ENCODE data around the gene CCDC69.

CCDC69 gene

DNA sequence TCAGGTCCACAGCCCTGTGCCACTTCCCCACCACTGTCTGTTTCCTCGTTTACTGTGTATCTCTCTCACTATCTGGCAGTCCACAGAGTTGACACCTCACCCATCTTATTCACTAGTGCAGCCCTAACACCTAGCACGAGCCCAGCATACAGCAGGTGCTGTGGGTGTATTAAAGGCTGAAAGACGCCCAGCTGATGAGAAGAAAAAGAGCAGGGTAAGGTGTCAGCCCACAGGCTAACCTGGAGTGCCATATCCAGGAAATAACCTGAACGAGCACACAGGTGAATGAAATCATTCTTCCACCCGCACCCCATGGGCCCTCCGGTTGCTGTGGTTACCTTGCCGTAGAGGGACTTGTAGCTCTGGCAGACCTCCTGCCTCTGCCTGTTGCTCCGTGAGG lies 84.9 kb downstream of the CCDC69 start:
- Histone ChIP-seq H3K4me2 (ENCODE audit: low read depth, low read length, poor library complexity, severe bottlenecking) (no peak overlapping the region), H3K27ac (ENCODE audit: low read depth, low read length) (no peak overlapping the region), H2AFZ (ENCODE audit: low read depth, low read length, severe bottlenecking) (no peak overlapping the region), H3K9me3 (ENCODE audit: insufficient read depth, low read length) (no peaks in the 10 kb centered on the region), H3K36me3 (ENCODE audit: low read length) (no peaks in the 10 kb centered on the region), H3K9ac (ENCODE audit: low read length) (no peak overlapping the region), H3K4me3 (ENCODE audit: insufficient read depth, low read length, poor library complexity, severe bottlenecking) (no peak overlapping the region), H3K9me2 (replicated peaks; ENCODE audit: insufficient read depth, low read length) (no peaks in the 10 kb centered on the region), H3K79me2 (ENCODE audit: insufficient read depth, low read length) (no peaks in the 10 kb centered on the region), H3F3A (ENCODE audit: insufficient read depth) (no peaks in the 10 kb centered on the region), H3K27me3 (ENCODE audit: low read length) (no peaks in the 10 kb centered on the region), H4K20me1 (ENCODE audit: low read depth, low read length) (no peaks in the 10 kb centered on the region)
- TF ChIP-seq CTCF (IDR thresholded peaks at IDR 0.05; ENCODE audit: insufficient read depth, low read length, poor library complexity, severe bottlenecking) (no peak), EZH2phosphoT487 (conservative IDR thresholded peaks at IDR 0.05; ENCODE audit: low read length) (no peak)

DNA sequence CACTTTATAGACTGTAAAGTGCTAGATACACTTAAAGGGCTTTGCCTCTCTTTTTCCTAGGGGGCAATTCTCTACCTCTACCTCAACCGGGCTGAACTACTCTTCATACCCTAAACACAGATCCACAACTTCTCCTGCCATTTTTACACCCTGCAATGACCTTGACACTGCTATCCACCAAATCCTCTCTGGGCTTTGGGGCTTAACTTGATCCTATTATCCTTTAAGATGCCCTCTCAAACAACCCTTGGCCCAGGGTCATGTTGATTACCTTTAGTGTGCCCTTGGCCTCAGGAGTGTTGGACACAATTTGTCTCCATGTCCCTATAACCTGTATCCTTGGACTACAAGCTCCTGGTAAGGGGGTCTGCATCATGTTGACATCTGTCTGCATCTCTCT lies 85.8 kb downstream of the CCDC69 start:
- H3K4me3 ChIP-seq (ENCODE audit: insufficient read depth, low read length, poor library complexity, severe bottlenecking): no peak overlapping the region
- no peaks in the 10 kb centered on the region for H3K27me3 ChIP-seq (ENCODE audit: low read length)
- no peaks in the 10 kb centered on the region for H3K36me3 ChIP-seq (ENCODE audit: low read length)
- H3K9me3 ChIP-seq (ENCODE audit: insufficient read depth, low read length): no peaks in the 10 kb centered on the region
- H3K79me2 ChIP-seq (ENCODE audit: insufficient read depth, low read length): no peaks in the 10 kb centered on the region
- no peaks in the 10 kb centered on the region for H3K9me2 ChIP-seq (replicated peaks; ENCODE audit: insufficient read depth, low read length)
- H3K4me2 ChIP-seq (ENCODE audit: low read depth, low read length, poor library complexity, severe bottlenecking): no peak overlapping the region
- H3K9ac ChIP-seq (ENCODE audit: low read length): no peak overlapping the region
- no peak overlapping the region for H2AFZ ChIP-seq (ENCODE audit: low read depth, low read length, severe bottlenecking)
- TF ChIP-seq EZH2phosphoT487 (conservative IDR thresholded peaks at IDR 0.05; ENCODE audit: low read length): no peak
- no peak for TF ChIP-seq CTCF (IDR thresholded peaks at IDR 0.05; ENCODE audit: insufficient read depth, low read length, poor library complexity, severe bottlenecking)
- no peaks in the 10 kb centered on the region for H3F3A ChIP-seq (ENCODE audit: insufficient read depth)
- no peaks in the 10 kb centered on the region for H4K20me1 ChIP-seq (ENCODE audit: low read depth, low read length)
- no peak overlapping the region for H3K27ac ChIP-seq (ENCODE audit: low read depth, low read length)

DNA sequence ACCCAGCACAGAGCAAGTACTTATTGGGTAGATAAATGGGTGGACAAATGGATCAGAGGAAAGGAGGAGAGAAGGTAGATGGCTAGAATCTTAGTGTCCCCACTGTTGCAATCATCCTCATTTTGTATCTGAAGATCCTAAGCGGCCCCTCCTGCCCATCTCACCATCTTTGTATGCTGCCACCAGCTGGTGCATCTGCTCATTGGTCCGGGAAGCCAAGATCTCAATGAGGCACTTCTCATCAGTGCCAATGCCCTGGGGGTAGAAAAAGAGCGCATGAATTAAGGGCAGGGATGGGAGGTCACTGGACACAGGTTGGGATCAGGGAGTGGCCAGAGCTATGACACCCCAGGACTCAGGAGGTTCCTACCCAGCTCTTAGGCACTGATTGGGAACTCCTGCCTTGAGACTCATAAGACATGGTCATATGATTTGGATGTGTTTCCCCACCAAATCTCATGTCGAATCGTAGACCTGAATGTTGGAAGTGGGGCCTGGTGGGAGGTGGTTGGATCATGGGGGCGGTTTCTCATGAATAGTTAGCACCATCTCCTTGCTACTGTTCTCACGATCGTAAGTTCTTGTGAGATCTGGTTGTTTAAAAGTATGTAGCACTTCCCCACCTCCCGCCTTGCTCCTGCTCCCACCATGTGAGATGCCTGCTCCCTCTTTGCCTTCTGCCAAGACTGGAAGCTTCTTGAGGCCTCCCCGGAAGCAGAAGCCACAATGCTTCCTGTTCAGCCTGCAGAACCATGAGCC lies 86.6 kb downstream of the CCDC69 start:
- H2AFZ ChIP-seq (ENCODE audit: low read depth, low read length, severe bottlenecking): no peak overlapping the region
- no peaks in the 10 kb centered on the region for H3K79me2 ChIP-seq (ENCODE audit: insufficient read depth, low read length)
- H4K20me1 ChIP-seq (ENCODE audit: low read depth, low read length): no peaks in the 10 kb centered on the region
- no peak overlapping the region for H3K4me2 ChIP-seq (ENCODE audit: low read depth, low read length, poor library complexity, severe bottlenecking)
- TF ChIP-seq CTCF (IDR thresholded peaks at IDR 0.05; ENCODE audit: insufficient read depth, low read length, poor library complexity, severe bottlenecking) (no peak), EZH2phosphoT487 (conservative IDR thresholded peaks at IDR 0.05; ENCODE audit: low read length) (no peak)
- H3K9ac ChIP-seq (ENCODE audit: low read length): no peak overlapping the region
- H3K4me3 ChIP-seq (ENCODE audit: insufficient read depth, low read length, poor library complexity, severe bottlenecking): no peak overlapping the region
- H3K9me3 ChIP-seq (ENCODE audit: insufficient read depth, low read length): no peaks in the 10 kb centered on the region
- H3K9me2 ChIP-seq (replicated peaks; ENCODE audit: insufficient read depth, low read length): no peaks in the 10 kb centered on the region
- H3F3A ChIP-seq (ENCODE audit: insufficient read depth): no peaks in the 10 kb centered on the region
- H3K36me3 ChIP-seq (ENCODE audit: low read length): no peaks in the 10 kb centered on the region
- H3K27me3 ChIP-seq (ENCODE audit: low read length): no peaks in the 10 kb centered on the region
- no peak overlapping the region for H3K27ac ChIP-seq (ENCODE audit: low read depth, low read length)
